LNCAP (cell line): Measurements from ENCODE around the gene NEUROD1.

ENCODE experiments used
- TF ChIP-seq, protein P1 (sequence below): fragments of 450-650 bp; IDR thresholded peaks from 2 replicates; pipeline ENCODE4 v1.5.1; 2017; ENCODE audit warnings: mild to moderate bottlenecking

Gene NEUROD1

DNA sequence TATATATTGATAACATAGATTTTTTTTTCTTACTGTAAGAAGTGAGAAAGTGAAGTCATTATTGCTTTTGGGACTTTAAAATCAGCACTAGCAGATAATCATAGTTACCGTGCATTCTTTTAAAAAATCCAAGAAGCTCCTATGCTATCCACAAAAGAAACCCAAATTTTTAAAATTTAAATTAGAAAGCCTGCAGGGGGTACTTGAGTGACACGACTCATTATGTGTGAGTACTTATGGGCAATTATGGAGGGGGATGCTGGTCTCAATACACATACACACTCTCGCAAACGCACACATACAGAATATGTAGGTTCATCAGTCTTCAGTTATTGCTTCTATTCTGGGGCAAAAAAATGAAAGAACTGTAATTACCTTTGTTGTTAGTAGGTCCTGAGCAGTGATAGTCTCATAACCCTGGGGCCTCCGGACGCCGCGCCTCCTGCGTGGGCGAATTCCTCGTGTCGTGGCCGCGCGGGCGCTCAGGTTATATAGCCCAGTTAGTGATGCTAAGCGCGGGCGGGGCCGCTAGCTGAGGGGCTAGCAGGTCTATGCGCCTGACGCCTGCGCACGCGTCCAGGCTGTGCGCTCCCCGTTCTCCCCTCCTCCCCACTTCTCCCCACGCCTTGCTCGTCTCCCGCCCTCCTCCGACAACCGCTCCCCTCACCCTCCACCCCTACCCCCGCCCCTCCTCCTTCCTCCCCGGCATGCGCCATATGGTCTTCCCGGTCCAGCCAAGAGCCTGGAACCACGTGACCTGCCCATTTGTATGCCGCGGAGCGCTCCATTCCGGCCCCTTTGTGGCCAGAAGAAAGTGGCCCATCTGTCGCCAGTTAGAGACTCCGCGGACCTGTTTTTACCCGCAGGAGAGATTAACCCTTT, at the start of gene NEUROD1:
Gene NEUROD1 (minus strand): TSS at position 463 of the 882 bp plus-strand sequence. CDS start 1,657 bp downstream, outside the sequence.
- TF ChIP-seq, protein P1, sequence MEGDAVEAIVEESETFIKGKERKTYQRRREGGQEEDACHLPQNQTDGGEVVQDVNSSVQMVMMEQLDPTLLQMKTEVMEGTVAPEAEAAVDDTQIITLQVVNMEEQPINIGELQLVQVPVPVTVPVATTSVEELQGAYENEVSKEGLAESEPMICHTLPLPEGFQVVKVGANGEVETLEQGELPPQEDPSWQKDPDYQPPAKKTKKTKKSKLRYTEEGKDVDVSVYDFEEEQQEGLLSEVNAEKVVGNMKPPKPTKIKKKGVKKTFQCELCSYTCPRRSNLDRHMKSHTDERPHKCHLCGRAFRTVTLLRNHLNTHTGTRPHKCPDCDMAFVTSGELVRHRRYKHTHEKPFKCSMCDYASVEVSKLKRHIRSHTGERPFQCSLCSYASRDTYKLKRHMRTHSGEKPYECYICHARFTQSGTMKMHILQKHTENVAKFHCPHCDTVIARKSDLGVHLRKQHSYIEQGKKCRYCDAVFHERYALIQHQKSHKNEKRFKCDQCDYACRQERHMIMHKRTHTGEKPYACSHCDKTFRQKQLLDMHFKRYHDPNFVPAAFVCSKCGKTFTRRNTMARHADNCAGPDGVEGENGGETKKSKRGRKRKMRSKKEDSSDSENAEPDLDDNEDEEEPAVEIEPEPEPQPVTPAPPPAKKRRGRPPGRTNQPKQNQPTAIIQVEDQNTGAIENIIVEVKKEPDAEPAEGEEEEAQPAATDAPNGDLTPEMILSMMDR = no peak

DNA sequence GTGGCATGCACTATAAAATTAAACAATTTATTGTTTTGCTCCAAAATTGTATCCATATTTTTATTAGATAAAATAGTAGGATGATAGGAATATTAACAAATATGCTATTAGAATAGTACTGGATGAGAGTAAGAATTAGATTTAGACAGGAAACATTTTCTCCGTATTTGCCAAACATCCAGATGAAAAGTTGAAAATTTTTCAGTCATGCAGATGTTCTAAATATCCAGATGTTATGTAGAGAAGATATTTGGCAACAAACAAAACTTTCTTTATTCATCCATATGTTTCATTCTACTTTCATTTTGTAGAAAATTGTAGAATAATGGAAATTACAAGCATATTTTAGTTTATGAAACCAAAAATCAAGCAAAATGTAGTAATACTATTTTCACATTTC, 45.2 kb upstream of the NEUROD1 start:
- TF ChIP-seq, protein P1 = no peak

DNA sequence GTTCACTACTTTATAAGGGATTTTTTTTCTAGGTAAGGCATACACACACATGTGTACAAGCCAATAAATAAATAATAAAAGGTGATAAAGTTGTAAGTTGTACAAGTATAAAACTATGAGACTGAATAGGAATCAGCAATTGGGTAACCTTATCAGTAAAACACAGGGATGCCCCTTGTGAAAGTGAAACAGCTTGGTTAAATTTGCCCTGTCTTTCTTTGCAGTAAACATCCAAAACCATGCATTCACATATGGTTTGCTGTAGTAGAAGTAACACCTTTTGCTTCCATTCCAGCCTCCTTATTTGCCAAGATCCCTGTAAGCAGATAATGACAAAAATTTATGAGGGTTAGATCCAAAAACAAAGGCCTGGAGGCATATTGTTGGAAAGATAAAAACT, 44.3 kb upstream of the NEUROD1 start:
- TF ChIP-seq, protein P1 = no peak

DNA sequence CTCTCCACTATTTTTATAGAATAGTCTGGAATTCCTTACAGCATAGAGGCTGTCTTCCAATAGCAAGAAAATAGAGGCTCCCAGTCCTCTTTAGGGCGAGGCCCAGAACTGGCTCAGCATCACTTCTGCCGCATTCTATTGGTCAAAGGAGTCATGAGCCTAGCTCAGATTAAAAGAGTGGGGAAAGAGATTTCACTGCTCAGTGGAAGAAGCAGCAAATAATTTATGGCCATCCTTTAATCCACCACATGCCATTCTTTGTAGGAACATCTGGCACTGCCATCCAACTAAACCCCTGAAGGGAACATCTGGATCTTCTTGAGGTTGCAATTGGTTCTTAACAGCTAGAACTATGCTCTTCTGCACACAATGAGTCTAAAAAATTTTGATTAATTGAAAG, 43.4 kb upstream of the NEUROD1 start:
- TF ChIP-seq, protein P1 = no peak

DNA sequence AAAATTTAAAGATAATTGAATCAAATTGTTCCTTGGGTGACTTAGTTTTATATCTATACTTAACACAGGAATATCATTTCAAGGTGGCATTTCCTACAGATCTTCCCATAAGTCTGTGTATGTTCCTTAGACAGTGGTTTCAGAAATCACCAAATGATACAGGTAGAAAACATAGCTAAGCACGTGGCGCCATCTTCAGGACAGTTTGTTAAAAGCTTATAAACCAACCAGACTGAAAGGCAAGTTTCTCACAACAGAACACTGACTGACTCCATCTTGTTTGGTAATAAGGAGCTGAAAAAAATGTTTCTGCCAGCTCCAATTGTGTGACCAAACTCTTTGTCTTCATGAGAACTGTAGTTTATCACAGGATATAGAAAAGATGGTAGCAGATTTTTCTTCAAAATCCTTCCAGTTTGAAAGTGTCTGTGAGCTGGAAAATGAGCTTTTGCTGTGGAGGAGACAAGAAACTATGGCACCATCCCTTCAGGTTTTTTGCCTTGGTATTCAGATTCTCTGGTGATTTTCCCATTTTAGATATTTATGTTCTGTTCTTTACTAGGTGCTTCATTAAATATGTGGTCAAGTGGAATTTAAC, 34.8 kb upstream of the NEUROD1 start:
- TF ChIP-seq, protein P1 = peak; percentile 61

DNA sequence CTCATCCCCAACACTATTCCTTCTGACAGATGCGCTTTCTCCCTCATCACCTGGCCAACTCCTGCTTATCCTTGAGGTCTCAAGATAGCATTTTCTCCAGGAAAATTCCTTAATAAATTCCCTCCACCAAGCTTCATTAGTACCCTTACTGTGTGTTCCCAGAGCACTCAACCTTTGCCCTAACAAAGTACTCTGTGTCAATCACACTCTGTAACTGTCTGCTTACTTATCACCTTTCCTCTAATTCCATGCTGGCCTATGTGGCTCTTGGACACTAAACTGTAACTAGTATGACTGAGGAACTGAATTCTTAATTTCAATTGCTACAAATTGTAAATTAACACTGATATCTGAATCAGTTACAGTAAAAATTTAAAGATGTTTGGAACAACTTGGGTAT, 17.9 kb upstream of the NEUROD1 start:
- TF ChIP-seq, protein P1 = no peak

DNA sequence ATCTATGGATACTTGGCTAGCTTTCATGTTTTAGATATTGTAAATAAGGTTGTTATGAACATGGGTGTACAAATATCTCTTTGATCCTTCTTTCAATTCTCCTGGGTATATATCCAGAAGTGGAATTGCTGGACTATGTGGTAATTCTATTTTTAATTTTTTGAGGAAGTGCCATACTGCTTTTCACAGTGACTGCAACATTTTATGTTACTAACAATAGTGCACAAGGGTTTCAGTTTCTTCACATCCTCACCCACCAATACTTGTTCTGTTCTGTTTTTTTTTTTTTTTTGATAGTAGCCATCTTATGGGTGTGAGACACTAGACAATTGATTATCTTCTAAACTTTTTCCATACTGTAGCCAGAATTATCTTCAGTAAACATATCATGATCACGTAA, 17.3 kb upstream of the NEUROD1 start:
- TF ChIP-seq, protein P1 = no peak
